SJSA1 (cell line): ENCODE results near the gene NEGR1. TPM values are rescaled to one million over a fixed set of nuclear protein-coding genes. Genes with fewer than 3 reads are reported as not detected.

ENCODE experiments used
- DNase-seq, 2 experiments: peaks; one replicate each; pipeline ENCODE4 v3.0.0-alpha.2; 2015 to 2020; ENCODE audit warnings: low spot score in 2 of 2, low read depth in 1 of 2
- H3K27ac ChIP-seq: fragments of 250-450 bp; sonication (Bioruptor Pico); 2 replicates; pipeline ENCODE4 v1.5.1; 2020; ENCODE audit warnings: mild to moderate bottlenecking, moderate library complexity
- H3K27me3 ChIP-seq: fragments of 250-450 bp; sonication (Bioruptor Pico); replicated peaks from 2 replicates; pipeline ENCODE4 v1.5.1; 2020; ENCODE audit warnings: mild to moderate bottlenecking, moderate library complexity
- H3K36me3 ChIP-seq: fragments of 250-450 bp; sonication (Bioruptor Pico); 2 replicates; pipeline ENCODE4 v1.5.1; 2020; ENCODE audit warnings: mild to moderate bottlenecking
- H3K4me1 ChIP-seq: fragments of 250-450 bp; sonication (Bioruptor Pico); replicated peaks from 2 replicates; pipeline ENCODE4 v1.6.1; 2021; ENCODE audit warnings: mild to moderate bottlenecking
- H3K4me3 ChIP-seq: fragments of 250-450 bp; sonication (Bioruptor Pico); 2 replicates; pipeline ENCODE4 v1.5.1; 2020; ENCODE audit warnings: mild to moderate bottlenecking
- H3K9me3 ChIP-seq: fragments of 250-450 bp; sonication (Bioruptor Pico); replicated peaks from 2 replicates; pipeline ENCODE4 v1.5.1; 2020; ENCODE audit warnings: mild to moderate bottlenecking
- total RNA-seq: library from RNA; depleted of rRNA; stranded (reverse); fragments of >200 nt; shearing (Covaris generic); gene quantifications from 2 replicates; pipeline ENCODE4 v1.2.3, GENCODE V29; 2014

NEGR1 gene
- total RNA-seq, 1 experiment from 2014 or later: 1.9 TPM

- DNase-seq: no peak
- no peak overlapping the region for H3K4me3 ChIP-seq
- no peaks in the 10 kb centered on the region for H3K9me3 ChIP-seq
- no peak overlapping the region for H3K27ac ChIP-seq
- no peaks in the 10 kb centered on the region for H3K36me3 ChIP-seq
- H3K27me3 ChIP-seq: no peaks in the 10 kb centered on the region
- no peaks in the 10 kb centered on the region for H3K4me1 ChIP-seq
Observed at GRCh38 chr1:71464016-71464415, 818.3 kb downstream of the NEGR1 start.

- Histone ChIP-seq H3K36me3 (no peaks in the 10 kb centered on the region), H3K9me3 (no peaks in the 10 kb centered on the region), H3K27ac (no peak overlapping the region), H3K4me1 (no peaks in the 10 kb centered on the region), H3K4me3 (no peak overlapping the region), H3K27me3 (no peaks in the 10 kb centered on the region)
- no peak for DNase-seq
Observed at GRCh38 chr1:71463144-71463543, 819.2 kb downstream of the NEGR1 start.

DNA sequence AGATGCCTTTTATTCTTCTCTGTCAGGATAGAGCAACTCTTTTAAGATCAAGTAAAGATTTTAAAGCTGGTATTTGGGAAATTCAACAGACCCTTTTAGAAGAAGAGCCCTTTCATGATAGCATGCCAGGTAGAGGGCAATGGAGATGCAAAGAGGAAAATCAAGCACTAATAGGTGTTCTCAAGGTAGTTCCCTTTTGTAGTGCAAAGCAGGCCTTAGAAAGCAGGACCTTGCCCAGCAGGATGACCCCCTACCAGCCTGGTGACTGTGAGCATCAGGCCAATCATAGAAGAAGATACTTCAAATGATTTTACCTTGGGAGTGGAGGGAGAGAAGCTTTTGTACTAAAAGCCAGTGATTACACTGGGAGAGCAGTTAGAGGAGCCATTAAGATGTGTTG, 820.1 kb downstream of the NEGR1 start:
- H3K4me3 ChIP-seq: no peak overlapping the region
- no peak for DNase-seq
- H3K27ac ChIP-seq: no peak overlapping the region
- no peaks in the 10 kb centered on the region for H3K36me3 ChIP-seq
- H3K4me1 ChIP-seq: no peaks in the 10 kb centered on the region
- H3K27me3 ChIP-seq: no peaks in the 10 kb centered on the region
- no peaks in the 10 kb centered on the region for H3K9me3 ChIP-seq

- no peaks in the 10 kb centered on the region for H3K27me3 ChIP-seq
- DNase-seq: no peak
- no peak overlapping the region for H3K27ac ChIP-seq
- no peaks in the 10 kb centered on the region for H3K4me1 ChIP-seq
- H3K4me3 ChIP-seq: no peak overlapping the region
- no peaks in the 10 kb centered on the region for H3K9me3 ChIP-seq
- no peaks in the 10 kb centered on the region for H3K36me3 ChIP-seq
Observed at GRCh38 chr1:71461416-71461815, 820.9 kb downstream of the NEGR1 start.

- no peaks in the 10 kb centered on the region for H3K27me3 ChIP-seq
- no peak overlapping the region for H3K4me3 ChIP-seq
- H3K9me3 ChIP-seq: no peaks in the 10 kb centered on the region
- no peak overlapping the region for H3K27ac ChIP-seq
- no peaks in the 10 kb centered on the region for H3K4me1 ChIP-seq
- H3K36me3 ChIP-seq: no peaks in the 10 kb centered on the region
- no peak for DNase-seq
Observed at GRCh38 chr1:71448444-71448843, 833.9 kb downstream of the NEGR1 start.

GRCh38 chr1:71438626-71439025, 843.7 kb downstream of the NEGR1 start:
- DNase-seq: no peak
- H3K4me1 ChIP-seq: no peaks in the 10 kb centered on the region
- no peaks in the 10 kb centered on the region for H3K36me3 ChIP-seq

GRCh38 chr1:71435951-71436350, 846.4 kb downstream of the NEGR1 start:
- DNase-seq: no peak

More at GRCh38 chr1:71438626-71439025, 843.7 kb downstream of the NEGR1 start:
- Histone ChIP-seq H3K9me3 (no peaks in the 10 kb centered on the region), H3K4me3 (no peak overlapping the region), H3K27ac (no peak overlapping the region), H3K27me3 (no peaks in the 10 kb centered on the region)

GRCh38 chr1:71434240-71434639, 848.1 kb downstream of the NEGR1 start:
- H3K36me3 ChIP-seq: no peaks in the 10 kb centered on the region
- no peak for DNase-seq
- no peaks in the 10 kb centered on the region for H3K9me3 ChIP-seq
- no peak overlapping the region for H3K27ac ChIP-seq
- H3K4me3 ChIP-seq: no peak overlapping the region
- no peaks in the 10 kb centered on the region for H3K27me3 ChIP-seq
- no peaks in the 10 kb centered on the region for H3K4me1 ChIP-seq

More at GRCh38 chr1:71435951-71436350, 846.4 kb downstream of the NEGR1 start:
- H3K27me3 ChIP-seq: no peaks in the 10 kb centered on the region
- no peaks in the 10 kb centered on the region for H3K4me1 ChIP-seq
- no peak overlapping the region for H3K27ac ChIP-seq
- no peak overlapping the region for H3K4me3 ChIP-seq
- no peaks in the 10 kb centered on the region for H3K36me3 ChIP-seq
- H3K9me3 ChIP-seq: no peaks in the 10 kb centered on the region

- Histone ChIP-seq H3K27ac (no peak overlapping the region), H3K9me3 (0 out of 2 replicates have a peak, but pooled peaks cover 2% of the 10 kb centered on the region), H3K4me3 (no peak overlapping the region), H3K27me3 (no peaks in the 10 kb centered on the region), H3K36me3 (no peaks in the 10 kb centered on the region), H3K4me1 (no peaks in the 10 kb centered on the region)
- no peak for DNase-seq
Observed at GRCh38 chr1:71428029-71428428, 854.3 kb downstream of the NEGR1 start.

DNA sequence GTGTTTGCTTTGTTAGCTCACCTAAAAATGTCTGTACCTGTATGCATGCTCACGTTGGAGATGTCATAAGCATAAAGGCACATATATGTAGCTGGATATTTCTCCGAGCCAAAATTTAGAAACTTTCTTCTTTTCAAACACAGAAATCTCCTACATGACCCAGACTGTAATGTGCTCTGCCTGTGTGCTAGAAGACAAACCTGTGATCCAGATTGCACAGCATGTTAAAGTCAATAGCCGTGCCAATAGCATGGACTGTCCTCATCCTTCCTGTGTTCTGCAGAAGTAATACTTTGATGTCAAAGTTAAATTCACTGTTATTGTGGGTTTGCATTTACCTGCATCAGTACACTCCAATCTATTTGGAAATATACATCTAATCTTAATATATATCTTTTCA, 855.3 kb downstream of the NEGR1 start:
- no peak for DNase-seq
- H3K4me3 ChIP-seq: no peak overlapping the region
- no peaks in the 10 kb centered on the region for H3K36me3 ChIP-seq
- H3K9me3 ChIP-seq: 0 out of 2 replicates have a peak, but pooled peaks cover 2% of the 10 kb centered on the region
- no peaks in the 10 kb centered on the region for H3K27me3 ChIP-seq
- no peaks in the 10 kb centered on the region for H3K4me1 ChIP-seq
- no peak overlapping the region for H3K27ac ChIP-seq

DNA sequence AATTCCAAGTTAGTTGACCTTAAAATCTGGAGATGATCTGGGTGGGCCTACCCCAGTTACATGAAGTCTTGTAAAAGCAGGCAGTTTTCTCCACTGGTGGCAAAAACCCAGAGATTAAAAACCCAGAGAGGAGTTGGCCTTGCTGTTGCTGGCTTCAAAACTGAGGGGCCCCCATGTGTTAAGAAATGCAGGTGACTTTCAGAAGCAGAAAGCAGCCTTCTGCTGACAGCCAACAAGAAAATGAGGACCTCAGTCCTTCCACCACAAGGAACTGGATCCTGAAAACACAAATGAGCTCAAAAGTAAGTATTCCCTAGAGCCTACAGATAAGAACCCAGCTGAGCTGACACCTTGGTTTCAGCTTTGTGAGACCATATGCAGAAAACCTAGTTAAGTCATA, 857.8 kb downstream of the NEGR1 start:
- Histone ChIP-seq H3K27ac (no peak overlapping the region), H3K4me3 (no peak overlapping the region)
- no peak for DNase-seq

GRCh38 chr1:71422221-71422620, 860.1 kb downstream of the NEGR1 start:
- no peaks in the 10 kb centered on the region for H3K9me3 ChIP-seq
- H3K4me3 ChIP-seq: no peak overlapping the region
- no peak overlapping the region for H3K27ac ChIP-seq
- DNase-seq: no peak
- H3K36me3 ChIP-seq: no peaks in the 10 kb centered on the region
- no peaks in the 10 kb centered on the region for H3K4me1 ChIP-seq
- H3K27me3 ChIP-seq: no peaks in the 10 kb centered on the region

More for the DNA sequence above, 857.8 kb downstream of the NEGR1 start:
- 0 out of 2 replicates have a peak, but pooled peaks cover 2% of the 10 kb centered on the region for H3K9me3 ChIP-seq
- H3K27me3 ChIP-seq: no peaks in the 10 kb centered on the region
- H3K4me1 ChIP-seq: no peaks in the 10 kb centered on the region
- H3K36me3 ChIP-seq: no peaks in the 10 kb centered on the region

DNA sequence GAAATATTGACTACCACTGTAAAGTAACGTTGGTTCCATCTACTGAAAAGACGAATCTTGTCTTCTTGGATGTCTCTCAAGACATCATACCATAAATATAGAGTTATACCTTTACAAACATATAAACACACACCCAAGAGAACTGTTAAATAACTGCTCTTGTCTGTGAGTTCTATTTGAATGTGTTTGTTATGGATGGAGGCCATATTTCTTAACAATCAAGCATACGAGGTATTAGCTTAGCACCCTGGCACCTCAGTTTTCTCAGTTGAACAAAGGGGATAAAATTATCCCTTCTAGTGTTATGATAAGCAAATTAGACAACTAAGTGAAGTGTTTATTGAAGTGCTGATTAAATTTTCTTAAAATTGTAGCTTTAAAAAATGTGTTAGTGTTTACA, 864.9 kb downstream of the NEGR1 start:
- Histone ChIP-seq H3K9me3 (no peaks in the 10 kb centered on the region), H3K36me3 (no peaks in the 10 kb centered on the region), H3K27me3 (no peaks in the 10 kb centered on the region), H3K4me3 (no peak overlapping the region), H3K27ac (no peak overlapping the region), H3K4me1 (no peaks in the 10 kb centered on the region)
- no peak for DNase-seq

DNA sequence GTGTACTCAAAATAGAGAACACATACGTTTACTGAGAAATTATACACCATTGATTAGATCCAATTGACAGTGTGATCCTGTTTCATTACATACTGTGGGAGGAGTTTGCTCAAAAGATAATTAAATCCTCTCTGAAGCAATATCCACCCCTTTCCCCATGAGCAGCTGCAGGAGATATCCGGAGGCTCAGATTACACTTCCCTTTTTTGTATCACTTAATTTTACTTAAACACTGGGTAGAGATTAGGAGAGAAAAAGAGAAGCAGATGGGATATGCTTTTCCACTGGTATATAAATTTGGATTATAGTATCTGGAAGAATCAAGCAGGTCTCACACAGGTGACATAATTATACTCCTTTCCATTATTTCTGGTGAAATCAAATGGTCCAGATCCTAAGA, 868.2 kb downstream of the NEGR1 start:
- no peaks in the 10 kb centered on the region for H3K9me3 ChIP-seq
- no peaks in the 10 kb centered on the region for H3K36me3 ChIP-seq
- no peaks in the 10 kb centered on the region for H3K27me3 ChIP-seq
- DNase-seq: no peak
- H3K4me1 ChIP-seq: no peaks in the 10 kb centered on the region
- H3K27ac ChIP-seq: no peak overlapping the region
- no peak overlapping the region for H3K4me3 ChIP-seq

- no peaks in the 10 kb centered on the region for H3K9me3 ChIP-seq
- no peaks in the 10 kb centered on the region for H3K36me3 ChIP-seq
- no peak overlapping the region for H3K27ac ChIP-seq
- H3K27me3 ChIP-seq: no peaks in the 10 kb centered on the region
- no peaks in the 10 kb centered on the region for H3K4me1 ChIP-seq
- no peak overlapping the region for H3K4me3 ChIP-seq
- no peak for DNase-seq
Observed at GRCh38 chr1:71413441-71414175, 868.7 kb downstream of the NEGR1 start.
